SK-N-SH treated with all-trans-retinoic acid at 6 μM for 48 hours (cell line): ENCODE measurements around the gene ANKRD39.

ENCODE experiments used
- ARNTL ChIP-seq: fragments of 450-650 bp; formaldehyde crosslinking; IDR thresholded peaks from 2 replicates; pipeline ENCODE4 v1.5.0; 2020; ENCODE audit warnings: low read depth, mild to moderate bottlenecking, moderate library complexity, borderline replicate concordance
- BACH2 ChIP-seq: fragments of 250-450 bp; sonication (Bioruptor Pico); IDR thresholded peaks from 2 replicates; pipeline ENCODE4 v1.9.0; 2021; ENCODE audit warnings: mild to moderate bottlenecking, borderline replicate concordance
- ESRRG ChIP-seq: fragments of 250-450 bp; sonication (Bioruptor Pico); IDR thresholded peaks from 2 replicates; pipeline ENCODE4 v1.6.1; 2021; ENCODE audit warnings: mild to moderate bottlenecking
- RARB ChIP-seq: fragments of 250-450 bp; sonication (Bioruptor Pico); IDR thresholded peaks from 2 replicates; pipeline ENCODE4 v1.8.0; 2021; ENCODE audit warnings: mild to moderate bottlenecking, moderate library complexity
- ZNF8 ChIP-seq: fragments of 450-650 bp; formaldehyde crosslinking; IDR thresholded peaks from 2 replicates; pipeline ENCODE4 v1.5.0; 2020; ENCODE audit warnings: mild to moderate bottlenecking, moderate library complexity
- TF ChIP-seq, protein P1 (sequence below): fragments of 250-450 bp; sonication (Bioruptor Pico); IDR thresholded peaks from 2 replicates; pipeline ENCODE4 v1.5.1; 2020; ENCODE audit warnings: low read depth, mild to moderate bottlenecking, moderate library complexity

DNA sequence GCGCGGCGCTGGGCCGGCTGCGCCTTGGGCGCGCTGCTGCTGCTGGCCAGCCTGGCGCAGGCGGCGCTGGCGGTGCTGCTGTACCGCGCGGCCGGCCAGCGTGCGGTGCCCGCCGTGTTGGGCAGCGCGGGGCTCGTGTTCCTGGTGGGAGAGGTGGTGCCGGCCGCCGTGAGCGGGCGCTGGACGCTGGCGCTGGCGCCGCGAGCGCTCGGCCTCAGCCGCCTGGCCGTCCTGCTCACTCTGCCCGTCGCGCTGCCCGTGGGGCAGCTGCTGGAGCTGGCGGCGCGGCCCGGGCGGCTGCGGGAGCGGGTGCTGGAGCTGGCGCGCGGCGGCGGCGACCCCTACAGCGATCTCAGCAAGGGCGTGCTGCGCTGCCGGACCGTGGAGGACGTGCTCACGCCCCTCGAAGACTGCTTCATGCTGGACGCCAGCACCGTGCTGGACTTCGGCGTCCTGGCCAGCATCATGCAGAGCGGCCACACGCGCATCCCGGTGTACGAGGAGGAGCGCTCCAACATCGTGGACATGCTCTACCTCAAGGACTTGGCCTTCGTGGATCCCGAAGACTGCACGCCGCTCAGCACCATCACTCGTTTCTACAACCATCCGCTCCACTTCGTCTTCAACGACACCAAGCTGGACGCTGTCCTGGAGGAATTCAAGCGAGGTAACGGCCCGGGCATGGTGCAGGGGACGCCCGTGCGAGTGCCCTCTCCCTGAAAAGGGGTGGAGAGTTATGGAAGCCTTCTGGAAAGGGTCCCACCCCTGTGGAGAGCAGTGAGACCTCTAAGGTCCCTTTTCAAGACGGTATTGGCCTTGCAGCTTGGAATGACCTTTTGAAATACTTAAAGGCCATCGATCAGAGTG is 40.7 kb downstream of the ANKRD39 start:
- TF ChIP-seq BACH2 (CRISPR knock-in tag) (no peak), ESRRG (CRISPR knock-in tag) (no peak), RARB (CRISPR knock-in tag) (no peak), ARNTL (CRISPR knock-in tag) (no peak), ZNF8 (CRISPR knock-in tag) (no peak)
- TF ChIP-seq, protein P1, sequence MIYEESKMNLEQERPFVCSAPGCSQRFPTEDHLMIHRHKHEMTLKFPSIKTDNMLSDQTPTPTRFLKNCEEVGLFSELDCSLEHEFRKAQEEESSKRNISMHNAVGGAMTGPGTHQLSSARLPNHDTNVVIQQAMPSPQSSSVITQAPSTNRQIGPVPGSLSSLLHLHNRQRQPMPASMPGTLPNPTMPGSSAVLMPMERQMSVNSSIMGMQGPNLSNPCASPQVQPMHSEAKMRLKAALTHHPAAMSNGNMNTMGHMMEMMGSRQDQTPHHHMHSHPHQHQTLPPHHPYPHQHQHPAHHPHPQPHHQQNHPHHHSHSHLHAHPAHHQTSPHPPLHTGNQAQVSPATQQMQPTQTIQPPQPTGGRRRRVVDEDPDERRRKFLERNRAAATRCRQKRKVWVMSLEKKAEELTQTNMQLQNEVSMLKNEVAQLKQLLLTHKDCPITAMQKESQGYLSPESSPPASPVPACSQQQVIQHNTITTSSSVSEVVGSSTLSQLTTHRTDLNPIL (CRISPR knock-in tag) = no peak
